SU-DHL-6 (cell line): ENCODE results near the gene FAM135A.
A peak's percentile ranks its signal among the peaks of the same experiment; 100 is the strongest.

Experiments used
- H2AFZ ChIP-seq: fragments of 200-600 bp; sonication (generic); 2 replicates; pipeline ENCODE4 v1.6.1; 2014; ENCODE audit warnings: low read depth, mild to moderate bottlenecking, moderate library complexity, mixed read lengths, antibody characterized with exemption, low read length; ENCODE audit not compliant: severe bottlenecking
- H3F3A ChIP-seq: fragments of 200-600 bp; shearing (Covaris generic); 2 replicates; pipeline ENCODE4 v1.6.0; 2016; ENCODE audit warnings: antibody characterized with exemption, mild to moderate bottlenecking; ENCODE audit not compliant: insufficient read depth
- H3K27ac ChIP-seq: fragments of 200-600 bp; sonication (generic); 2 replicates; pipeline ENCODE4 v1.5.1; 2016; ENCODE audit warnings: low read depth, mild to moderate bottlenecking, low read length, moderate library complexity, mixed read lengths
- H3K27me3 ChIP-seq: fragments of 200-600 bp; sonication (generic), shearing (Covaris generic); 2 replicates; pipeline ENCODE4 v1.6.0; 2014; ENCODE audit warnings: mild to moderate bottlenecking, low read length
- H3K36me3 ChIP-seq: fragments of 200-600 bp; sonication (generic); 2 replicates; pipeline ENCODE4 v1.6.1; 2014; ENCODE audit warnings: mild to moderate bottlenecking, low read length, mixed read lengths
- H3K4me2 ChIP-seq: fragments of 300-600, 200-600 bp; shearing (Covaris generic), sonication (generic); 2 replicates; pipeline ENCODE4 v1.6.0; 2014; ENCODE audit warnings: low read length, low read depth, mild to moderate bottlenecking; ENCODE audit not compliant: poor library complexity, severe bottlenecking
- H3K4me3 ChIP-seq: fragments of 200-600 bp; sonication (generic); 2 replicates; pipeline ENCODE4 v1.5.1; 2014; ENCODE audit warnings: antibody characterized with exemption, low read length, mild to moderate bottlenecking, mixed read lengths; ENCODE audit not compliant: insufficient read depth, poor library complexity, severe bottlenecking
- H3K79me2 ChIP-seq: fragments of 200-600 bp; sonication (generic); 2 replicates; pipeline ENCODE4 v1.6.1; 2014; ENCODE audit warnings: mild to moderate bottlenecking, low read length, moderate library complexity; ENCODE audit not compliant: insufficient read depth
- H3K9ac ChIP-seq: fragments of 200-600 bp; sonication (generic); 2 replicates; pipeline ENCODE4 v1.7.0; 2014; ENCODE audit warnings: mild to moderate bottlenecking, low read length
- H3K9me2 ChIP-seq: fragments of 200-600 bp; sonication (generic); replicated peaks from 2 replicates; pipeline ENCODE4 v1.6.1; 2014; ENCODE audit warnings: low read length; ENCODE audit not compliant: insufficient read depth
- H3K9me3 ChIP-seq: fragments of 200-600 bp; sonication (generic); 2 replicates; pipeline ENCODE4 v1.6.1; 2014; ENCODE audit warnings: low read length, mixed read lengths; ENCODE audit not compliant: insufficient read depth
- H4K20me1 ChIP-seq: fragments of 200-600 bp; sonication (generic); 2 replicates; pipeline ENCODE4 v1.6.1; 2014; ENCODE audit warnings: low read depth, mild to moderate bottlenecking, antibody characterized with exemption, low read length, moderate library complexity, mixed read lengths
- EZH2phosphoT487 ChIP-seq: fragments of 200-600 bp; sonication (generic), shearing (Covaris generic); conservative IDR thresholded peaks from 2 replicates; pipeline ENCODE4 v1.6.1; 2018; ENCODE audit warnings: mild to moderate bottlenecking, antibody characterized with exemption, low read length, moderate library complexity, mixed read lengths
- TF ChIP-seq, protein P1 (sequence below): fragments of 200-600 bp; sonication (generic); IDR thresholded peaks from one replicate; pipeline ENCODE4 v1.5.1; 2017; ENCODE audit warnings: antibody characterized with exemption, mild to moderate bottlenecking, low read length, moderate library complexity; ENCODE audit not compliant: insufficient read depth, poor library complexity, severe bottlenecking

Gene FAM135A

DNA sequence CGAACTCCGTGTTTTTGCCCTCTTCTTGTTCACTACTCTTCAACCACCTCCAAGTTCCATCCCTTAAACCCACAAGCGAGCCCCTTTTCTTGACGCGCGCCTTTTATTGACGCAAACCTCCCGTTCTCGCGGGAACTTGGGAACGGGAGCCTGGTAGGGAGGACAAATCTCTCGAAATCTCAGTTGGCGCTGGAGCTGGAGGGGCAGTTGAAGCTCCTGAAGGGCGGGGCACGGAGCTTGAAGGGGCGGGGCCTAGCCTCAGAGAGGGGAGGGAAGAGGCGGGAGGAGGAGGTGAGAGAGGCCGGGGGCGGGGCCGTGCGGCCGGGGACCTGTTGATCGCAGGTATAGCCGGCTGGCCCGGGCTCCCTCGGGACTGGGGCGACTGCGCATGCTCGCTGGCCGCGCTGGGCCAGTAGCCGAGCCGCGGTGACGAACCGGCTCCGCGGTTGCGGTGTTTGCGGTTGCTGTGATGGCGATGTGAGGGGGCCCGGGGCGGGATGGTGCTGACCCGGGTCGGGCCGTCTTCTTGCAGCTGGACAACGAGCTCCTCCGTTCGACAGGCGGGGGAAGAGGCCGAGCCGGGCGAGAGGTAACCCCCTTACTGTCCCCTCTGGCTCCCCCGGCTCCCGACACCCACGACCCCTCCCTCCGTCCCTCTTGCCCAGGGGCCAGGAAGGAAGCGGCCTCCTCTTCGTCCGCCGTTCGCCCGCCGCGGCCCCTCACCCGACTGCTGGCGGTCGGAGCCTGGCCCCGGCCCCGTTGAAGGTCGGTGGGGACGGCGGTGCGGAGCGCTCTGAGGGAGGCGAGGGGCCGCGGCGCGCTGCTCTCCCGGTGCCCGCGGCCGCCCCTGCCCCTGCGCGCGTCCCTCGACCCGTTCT is at the start of gene FAM135A:
Gene FAM135A, plus strand, starts transcription at position 395 of the 878 bp plus-strand sequence. CDS start 14,835 bp downstream, outside the sequence.
- Histone ChIP-seq H3K9me2 (no peaks in the 10 kb centered on the region), H3K27ac (peak within 1 kb of the TSS; percentile 59), H4K20me1 (no peaks in the 10 kb centered on the region), H3K27me3 (no peaks in the 10 kb centered on the region), H3K4me2 (peak within 1 kb of the TSS; percentile 99), H2AFZ (peak within 1 kb of the TSS; percentile 90), H3K36me3 (no peaks in the 10 kb centered on the region; the same call in 1 of the 2 replicates), H3K9ac (peak within 1 kb of the TSS; percentile 84), H3K9me3 (no peaks in the 10 kb centered on the region), H3F3A (peaks cover 12% of the 10 kb centered on the region), H3K4me3 (peak within 1 kb of the TSS; percentile 98), H3K79me2 (peaks cover 45% of the 10 kb centered on the region)
- TF ChIP-seq, protein P1, sequence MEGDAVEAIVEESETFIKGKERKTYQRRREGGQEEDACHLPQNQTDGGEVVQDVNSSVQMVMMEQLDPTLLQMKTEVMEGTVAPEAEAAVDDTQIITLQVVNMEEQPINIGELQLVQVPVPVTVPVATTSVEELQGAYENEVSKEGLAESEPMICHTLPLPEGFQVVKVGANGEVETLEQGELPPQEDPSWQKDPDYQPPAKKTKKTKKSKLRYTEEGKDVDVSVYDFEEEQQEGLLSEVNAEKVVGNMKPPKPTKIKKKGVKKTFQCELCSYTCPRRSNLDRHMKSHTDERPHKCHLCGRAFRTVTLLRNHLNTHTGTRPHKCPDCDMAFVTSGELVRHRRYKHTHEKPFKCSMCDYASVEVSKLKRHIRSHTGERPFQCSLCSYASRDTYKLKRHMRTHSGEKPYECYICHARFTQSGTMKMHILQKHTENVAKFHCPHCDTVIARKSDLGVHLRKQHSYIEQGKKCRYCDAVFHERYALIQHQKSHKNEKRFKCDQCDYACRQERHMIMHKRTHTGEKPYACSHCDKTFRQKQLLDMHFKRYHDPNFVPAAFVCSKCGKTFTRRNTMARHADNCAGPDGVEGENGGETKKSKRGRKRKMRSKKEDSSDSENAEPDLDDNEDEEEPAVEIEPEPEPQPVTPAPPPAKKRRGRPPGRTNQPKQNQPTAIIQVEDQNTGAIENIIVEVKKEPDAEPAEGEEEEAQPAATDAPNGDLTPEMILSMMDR: no peak
- TF ChIP-seq EZH2phosphoT487: no peak

DNA sequence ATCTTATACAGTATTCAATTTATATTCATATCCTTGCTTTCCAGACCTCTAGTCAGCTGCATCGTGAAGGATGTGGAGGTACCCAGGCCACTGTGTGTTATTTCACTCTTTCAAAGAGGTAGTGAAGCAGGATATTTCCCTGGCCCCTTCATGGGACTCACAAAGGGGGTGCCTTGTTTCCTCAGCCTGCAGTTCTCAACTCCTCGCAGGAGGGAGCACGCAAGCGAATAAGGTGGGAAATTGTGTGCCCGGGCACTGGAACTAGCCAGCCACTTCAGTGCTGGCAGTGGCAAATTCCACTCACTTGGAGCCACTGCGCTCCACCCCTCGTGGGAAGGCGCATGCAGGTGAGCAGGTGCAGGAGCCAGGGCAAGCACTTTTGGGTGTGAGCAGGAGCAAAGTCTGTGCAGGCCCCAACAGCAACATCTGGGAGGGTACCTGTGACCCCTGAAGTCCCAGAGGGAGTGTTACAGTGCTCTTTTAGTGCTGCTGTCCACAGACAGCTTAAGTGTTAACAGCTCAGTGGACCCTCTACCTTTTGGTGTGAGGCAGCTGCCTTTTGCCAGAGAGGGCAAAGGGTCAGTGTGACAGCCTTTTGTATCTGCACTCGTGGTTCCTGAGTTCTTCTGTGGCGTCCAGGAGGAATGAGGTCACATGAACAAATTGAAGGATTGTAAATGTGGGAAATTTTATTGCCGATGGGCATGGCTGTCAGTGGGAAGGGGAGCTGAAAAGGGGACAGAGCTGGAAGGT is 49.4 kb upstream of the FAM135A start:
- Histone ChIP-seq H3K27ac (no peak overlapping the region), H4K20me1 (no peaks in the 10 kb centered on the region), H2AFZ (no peak overlapping the region), H3K36me3 (no peaks in the 10 kb centered on the region), H3K4me3 (no peak overlapping the region), H3K4me2 (no peak overlapping the region), H3K79me2 (no peaks in the 10 kb centered on the region), H3K9me3 (no peaks in the 10 kb centered on the region), H3K9me2 (no peaks in the 10 kb centered on the region), H3K27me3 (no peaks in the 10 kb centered on the region), H3K9ac (no peak overlapping the region), H3F3A (no peaks in the 10 kb centered on the region)
- TF ChIP-seq, protein P1: no peak
- no peak for TF ChIP-seq EZH2phosphoT487

DNA sequence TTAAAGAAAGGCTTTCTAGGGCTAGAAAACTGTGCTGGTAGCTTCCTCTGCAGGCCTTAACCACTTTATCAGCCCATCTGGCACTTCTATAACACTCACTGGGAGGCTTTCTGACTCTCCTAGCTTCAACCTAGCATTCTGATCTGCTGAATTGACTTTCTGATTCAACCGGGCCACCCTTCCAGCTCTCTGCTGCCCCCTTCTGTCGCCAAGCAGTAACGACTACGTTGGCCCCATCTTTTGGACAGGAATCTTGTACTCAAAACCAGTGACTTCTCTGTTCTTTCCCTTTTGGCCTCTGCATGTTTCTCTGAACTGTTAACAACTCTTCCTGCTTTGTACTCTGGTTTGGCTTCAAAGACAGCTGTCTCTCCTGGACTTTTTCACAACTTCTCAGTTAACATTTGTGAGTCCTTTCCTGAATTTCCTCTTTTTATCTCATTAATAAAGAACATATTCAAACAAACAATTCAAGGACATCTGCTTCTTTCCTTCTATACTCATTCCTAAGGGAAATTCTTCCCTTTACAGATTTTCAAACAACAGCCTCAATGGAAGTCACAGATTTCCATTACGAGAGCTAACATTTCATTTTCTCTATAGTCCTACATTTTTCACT is 43.9 kb upstream of the FAM135A start:
- H3K9me2 ChIP-seq: no peaks in the 10 kb centered on the region
- H3K36me3 ChIP-seq: no peaks in the 10 kb centered on the region
- TF ChIP-seq EZH2phosphoT487: no peak
- TF ChIP-seq, protein P1: peak; percentile 69
- H3K9ac ChIP-seq: no peak overlapping the region
- H3K4me2 ChIP-seq: no peak overlapping the region
- no peak overlapping the region for H3K27ac ChIP-seq
- no peak overlapping the region for H2AFZ ChIP-seq
- H3K4me3 ChIP-seq: no peak overlapping the region
- H3K79me2 ChIP-seq: no peaks in the 10 kb centered on the region
- no peaks in the 10 kb centered on the region for H3K9me3 ChIP-seq
- H3F3A ChIP-seq: no peaks in the 10 kb centered on the region
- H4K20me1 ChIP-seq: no peaks in the 10 kb centered on the region
- no peaks in the 10 kb centered on the region for H3K27me3 ChIP-seq
